H9 (cell line): Measurements from ENCODE around the gene AQP2. TPM values are rescaled to one million over a fixed set of nuclear protein-coding genes. Genes with fewer than 3 reads are reported as not detected.

Experiments
- DNase-seq: peaks from one replicate; pipeline ENCODE4 v3.0.0-alpha.2; 2017
- H2AFZ ChIP-seq: one replicate; pipeline ENCODE4 v1.6.1; 2013; ENCODE audit warnings: mild to moderate bottlenecking, low read length, control low read depth, moderate library complexity
- H2AK5ac ChIP-seq: 2 replicates; pipeline ENCODE4 v1.6.1; 2013; ENCODE audit warnings: low read length, control low read depth, mixed read lengths; ENCODE audit not compliant: insufficient read length
- H2BK120ac ChIP-seq: one replicate; pipeline ENCODE4 v1.6.1; 2013; ENCODE audit warnings: low read depth, mild to moderate bottlenecking, low read length, control low read depth, inconsistent platforms; ENCODE audit not compliant: poor library complexity, severe bottlenecking
- H2BK12ac ChIP-seq: 2 replicates; pipeline ENCODE4 v1.6.1; 2013; ENCODE audit warnings: low read length, control low read depth, mixed read lengths, low read depth; ENCODE audit not compliant: insufficient read length
- H2BK15ac ChIP-seq: 2 replicates; pipeline ENCODE4 v1.6.1; 2013; ENCODE audit warnings: low read depth, low read length, control low read depth
- H2BK20ac ChIP-seq: one replicate; pipeline ENCODE4 v1.6.1; 2013; ENCODE audit warnings: low read depth, mild to moderate bottlenecking, low read length, control low read depth, inconsistent platforms; ENCODE audit not compliant: poor library complexity, severe bottlenecking
- H2BK5ac ChIP-seq: 2 replicates; pipeline ENCODE4 v1.6.1; 2013; ENCODE audit warnings: low read length, control low read depth, mixed read lengths; ENCODE audit not compliant: insufficient read length
- H3K14ac ChIP-seq: 2 replicates; pipeline ENCODE4 v1.6.1; 2013; ENCODE audit warnings: low read length, control low read depth; ENCODE audit not compliant: insufficient read depth
- H3K18ac ChIP-seq: 2 replicates; pipeline ENCODE4 v1.6.1; 2013; ENCODE audit warnings: low read depth, mild to moderate bottlenecking, mixed read lengths, low read length, control low read depth; ENCODE audit not compliant: insufficient read length
- H3K23ac ChIP-seq: 2 replicates; pipeline ENCODE4 v1.6.1; 2013; ENCODE audit warnings: low read length, control low read depth, mixed read lengths, low read depth; ENCODE audit not compliant: insufficient read length
- H3K23me2 ChIP-seq: 2 replicates; pipeline ENCODE4 v1.6.1; 2013; ENCODE audit warnings: low read depth, mild to moderate bottlenecking, mixed read lengths, low read length, control low read depth; ENCODE audit not compliant: insufficient read length, poor library complexity, severe bottlenecking
- H3K27ac ChIP-seq: 2 replicates; pipeline ENCODE4 v1.5.1; 2013; ENCODE audit warnings: low read length, control low read depth, mixed read lengths, low read depth; ENCODE audit not compliant: insufficient read length
- H3K27me3 ChIP-seq: 2 replicates; pipeline ENCODE4 v1.6.1; 2013; ENCODE audit warnings: low read length, control low read depth, inconsistent platforms; ENCODE audit not compliant: insufficient read depth
- H3K4ac ChIP-seq: 2 replicates; pipeline ENCODE4 v1.6.1; 2013; ENCODE audit warnings: low read depth, mild to moderate bottlenecking, control low read depth, inconsistent platforms, low read length, moderate library complexity
- H3K4me1 ChIP-seq: 2 replicates; pipeline ENCODE4 v1.6.1; 2013; ENCODE audit warnings: low read length, control low read depth, inconsistent platforms; ENCODE audit not compliant: insufficient read depth
- H3K4me2 ChIP-seq: 2 replicates; pipeline ENCODE4 v1.6.1; 2013; ENCODE audit warnings: low read length, control low read depth, mixed read lengths; ENCODE audit not compliant: insufficient read length, insufficient read depth
- H3K56ac ChIP-seq: 2 replicates; pipeline ENCODE4 v1.6.1; 2013; ENCODE audit warnings: low read depth, mild to moderate bottlenecking, mixed read lengths, low read length, control low read depth; ENCODE audit not compliant: insufficient read length
- H3K79me1 ChIP-seq: 2 replicates; pipeline ENCODE4 v1.6.1; 2013; ENCODE audit warnings: low read depth, mild to moderate bottlenecking, moderate library complexity, low read length, control low read depth, inconsistent platforms; ENCODE audit not compliant: insufficient read depth, poor library complexity, severe bottlenecking
- H3K79me2 ChIP-seq: 2 replicates; pipeline ENCODE4 v1.6.1; 2013; ENCODE audit warnings: low read length, control low read depth, inconsistent platforms; ENCODE audit not compliant: insufficient read depth
- H3K9ac ChIP-seq: 2 replicates; pipeline ENCODE4 v1.6.1; 2013; ENCODE audit warnings: low read length, control low read depth, mixed read lengths; ENCODE audit not compliant: insufficient read length; ENCODE audit errors: extremely low read depth
- H3K9me3 ChIP-seq: one replicate; pipeline ENCODE4 v1.6.1; 2013; ENCODE audit warnings: low read depth, low read length, inconsistent platforms; ENCODE audit not compliant: control insufficient read depth
- H3T11ph ChIP-seq: one replicate; pipeline ENCODE4 v1.6.1; 2013; ENCODE audit warnings: mild to moderate bottlenecking, low read length, control low read depth, inconsistent platforms
- H4K20me1 ChIP-seq: one replicate; pipeline ENCODE4 v1.6.1; 2013; ENCODE audit not compliant: control insufficient read depth, insufficient read length, insufficient read depth
- H4K5ac ChIP-seq: 2 replicates; pipeline ENCODE4 v1.6.1; 2013; ENCODE audit warnings: low read depth, mild to moderate bottlenecking, mixed read lengths, low read length, control low read depth; ENCODE audit not compliant: insufficient read length
- H4K8ac ChIP-seq: replicated peaks from 2 replicates; pipeline ENCODE4 v1.6.1; 2013; ENCODE audit warnings: low read length, control low read depth, mixed read lengths, low read depth; ENCODE audit not compliant: insufficient read length
- H4K91ac ChIP-seq: 2 replicates; pipeline ENCODE4 v1.6.1; 2013; ENCODE audit warnings: low read depth, mild to moderate bottlenecking, moderate library complexity, mixed read lengths, low read length, control low read depth; ENCODE audit not compliant: insufficient read length
- H3K27ac Mint-ChIP-seq, 3 experiments: 2 replicates in 2 of 3; 3 replicates in 1 of 3; pipeline ENCODE4 v1.8.0; 2020 to 2021; ENCODE audit warnings: mixed read lengths in 3 of 3, mild to moderate bottlenecking in 1 of 3, moderate library complexity in 1 of 3
- H3K27me3 Mint-ChIP-seq: 2 replicates; pipeline ENCODE4 v1.8.0; 2021; ENCODE audit warnings: low read depth, mild to moderate bottlenecking, moderate library complexity, mixed read lengths
- H3K36me3 Mint-ChIP-seq, 3 experiments: 2 replicates in 2 of 3; 3 replicates in 1 of 3; pipeline ENCODE4 v1.8.0; 2020 to 2021; ENCODE audit warnings: low read depth in 3 of 3, mixed read lengths in 3 of 3; ENCODE audit not compliant: insufficient read depth in 1 of 3
- H3K4me1 Mint-ChIP-seq, 2 experiments: 2 replicates each; pipeline ENCODE4 v1.8.0; 2020; ENCODE audit warnings: mixed read lengths in 2 of 2
- H3K4me3 Mint-ChIP-seq, 2 experiments: 2 replicates in 1 of 2; 3 replicates in 1 of 2; pipeline ENCODE4 v1.8.0; 2020 to 2021; ENCODE audit warnings: mild to moderate bottlenecking in 2 of 2, mixed read lengths in 2 of 2, moderate library complexity in 1 of 2
- H3K9me3 Mint-ChIP-seq, 2 experiments: 2 replicates in 1 of 2; 3 replicates in 1 of 2; pipeline ENCODE4 v1.8.0; 2020; ENCODE audit warnings: mild to moderate bottlenecking in 2 of 2, mixed read lengths in 2 of 2, moderate library complexity in 1 of 2
- CTCF ChIP-seq: fragments of 200-600 bp; sonication (generic); conservative IDR thresholded peaks from 3 replicates; pipeline ENCODE4 v1.8.0; 2021; ENCODE audit warnings: antibody characterized with exemption, mild to moderate bottlenecking
- WGBS: extraction: QIAGEN DNeasy Blood & Tissue Kit; methylation state at CpG from one replicate; pipeline ENCODE4 v1.1.7; 2013; ENCODE audit warnings: missing lambda C conversion rate, low lambda C conversion rate, mixed read lengths; ENCODE audit not compliant: insufficient read length; ENCODE audit errors: extremely low coverage; 5-methylcytosine and 5-hydroxymethylcytosine counted together
- total RNA-seq: library from RNA; stranded (reverse); gene quantifications from 2 replicates; pipeline ENCODE4 v1.2.1, GENCODE V29; 2021

The AQP2 gene
- total RNA-seq, 1 experiment from 2014 or later: not detected

- Mint-ChIP-seq H3K27ac (no peak overlapping the region), H3K4me1 (peaks cover 4 to 10% of the 10 kb centered on the region in 2 experiments), H3K27me3 (peaks cover 7% of the 10 kb centered on the region), H3K4me3 (no peak overlapping the region), H3K9me3 (no peaks in the 10 kb centered on the region), H3K36me3 (no peaks in the 10 kb centered on the region)
- H2BK20ac ChIP-seq: no peak overlapping the region
- H3K9me3 ChIP-seq: no peaks in the 10 kb centered on the region
- H3K23me2 ChIP-seq: no peaks in the 10 kb centered on the region
- no peaks in the 10 kb centered on the region for H3K79me2 ChIP-seq
- no peak overlapping the region for H2AK5ac ChIP-seq
- H2BK12ac ChIP-seq: no peak overlapping the region
- H4K20me1 ChIP-seq: no peaks in the 10 kb centered on the region
- H4K8ac ChIP-seq: no peak overlapping the region
- WGBS: no CpG with 5 or more reads among the region's 8 CpGs
- no peak overlapping the region for H2BK15ac ChIP-seq
- H4K91ac ChIP-seq: no peak overlapping the region
- H3K18ac ChIP-seq: no peak overlapping the region
- H2BK120ac ChIP-seq: no peak overlapping the region
- no peak overlapping the region for H2AFZ ChIP-seq
- no peak overlapping the region for H3K4ac ChIP-seq
- DNase-seq: peak; percentile 26
- H3K56ac ChIP-seq: no peak overlapping the region
- no peaks in the 10 kb centered on the region for H3K27me3 ChIP-seq
- no peaks in the 10 kb centered on the region for H3K4me1 ChIP-seq
- H3T11ph ChIP-seq: no peak overlapping the region
- no peak overlapping the region for H3K9ac ChIP-seq
- no peak overlapping the region for H2BK5ac ChIP-seq
- H3K79me1 ChIP-seq: no peaks in the 10 kb centered on the region
- no peak overlapping the region for H3K4me2 ChIP-seq
- H3K27ac ChIP-seq: no peak overlapping the region
- H3K14ac ChIP-seq: no peak overlapping the region
- no peak overlapping the region for H3K23ac ChIP-seq
- no peak for TF ChIP-seq CTCF
- H4K5ac ChIP-seq: no peak overlapping the region
These were observed 17.9 kb upstream of the AQP2 start for GRCh38 chr12:49932533-49933130.
